Measurements from ENCODE around the gene ACADVL. TPM values are rescaled to one million over a fixed set of nuclear protein-coding genes. Genes with fewer than 3 reads are reported as not detected.

ACADVL gene
- total RNA-seq, 1 donor from 2014 or later: 215 TPM

- H3K27ac Mint-ChIP-seq (ENCODE audit: unreplicated experiment): no peak overlapping the region
- TF ChIP-seq CTCF (conservative IDR thresholded peaks at IDR 0.05): no peak
- H3K27me3 Mint-ChIP-seq (ENCODE audit: low read depth): peaks cover 5% of the 10 kb centered on the region
- H3K4me1 Mint-ChIP-seq: peaks cover 35% of the 10 kb centered on the region
- H3K4me3 Mint-ChIP-seq: peak overlapping the region; percentile 99
- no peaks in the 10 kb centered on the region for H3K9me3 Mint-ChIP-seq
- DNase-seq (ENCODE audit: low read depth, low spot score): no peak
- peaks cover 30% of the 10 kb centered on the region for H3K36me3 Mint-ChIP-seq (ENCODE audit: low read depth)
These were observed 12.4 kb downstream of the ACADVL start for GRCh38 chr17:7232114-7232513.

DNA sequence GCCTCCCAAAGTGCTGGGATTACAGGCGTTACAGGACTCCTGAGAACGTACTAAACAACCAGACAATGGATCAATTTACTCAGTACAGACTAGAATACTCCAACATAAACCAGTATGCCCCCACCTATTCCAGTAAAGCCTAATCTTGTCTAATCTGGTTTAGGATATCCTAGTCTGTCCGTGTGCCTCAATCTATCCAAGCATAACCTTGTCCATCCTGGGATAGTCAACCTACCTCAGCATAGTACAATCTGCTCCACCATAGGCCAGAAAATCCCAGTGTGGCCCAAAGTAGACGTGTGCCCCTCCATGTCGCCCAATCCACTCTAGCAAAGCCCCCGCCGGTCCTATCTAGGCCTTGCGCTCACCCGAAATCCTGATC is 14.0 kb downstream of the ACADVL start:
- Mint-ChIP-seq H3K27me3 (ENCODE audit: low read depth) (peaks cover 5% of the 10 kb centered on the region), H3K4me1 (peaks cover 39% of the 10 kb centered on the region), H3K9me3 (no peaks in the 10 kb centered on the region), H3K36me3 (ENCODE audit: low read depth) (peaks cover 28% of the 10 kb centered on the region), H3K4me3 (peak overlapping the region; percentile 99), H3K27ac (ENCODE audit: unreplicated experiment) (peak overlapping the region; percentile 99)
- DNase-seq (ENCODE audit: low read depth, low spot score): no peak
- TF ChIP-seq CTCF (conservative IDR thresholded peaks at IDR 0.05): no peak

GRCh38 chr17:7234083-7234951 is 14.6 kb downstream of the ACADVL start, which contains the start of gene DVL2:
TSS of gene DVL2 (minus strand) at chr17:7234517. CDS start at chr17:7234262, 255 bp downstream.
- DNase-seq (ENCODE audit: low read depth, low spot score): peak; percentile 87
- H3K9me3 Mint-ChIP-seq: no peaks in the 10 kb centered on the region
- peaks cover 5% of the 10 kb centered on the region for H3K27me3 Mint-ChIP-seq (ENCODE audit: low read depth)
- peak within 1 kb of the TSS; percentile 99 for H3K4me3 Mint-ChIP-seq
- H3K27ac Mint-ChIP-seq (ENCODE audit: unreplicated experiment): peak within 1 kb of the TSS; percentile 99
- H3K4me1 Mint-ChIP-seq: peaks cover 39% of the 10 kb centered on the region
- peaks cover 25% of the 10 kb centered on the region for H3K36me3 Mint-ChIP-seq (ENCODE audit: low read depth)
- no peak for TF ChIP-seq CTCF (conservative IDR thresholded peaks at IDR 0.05)

DNA sequence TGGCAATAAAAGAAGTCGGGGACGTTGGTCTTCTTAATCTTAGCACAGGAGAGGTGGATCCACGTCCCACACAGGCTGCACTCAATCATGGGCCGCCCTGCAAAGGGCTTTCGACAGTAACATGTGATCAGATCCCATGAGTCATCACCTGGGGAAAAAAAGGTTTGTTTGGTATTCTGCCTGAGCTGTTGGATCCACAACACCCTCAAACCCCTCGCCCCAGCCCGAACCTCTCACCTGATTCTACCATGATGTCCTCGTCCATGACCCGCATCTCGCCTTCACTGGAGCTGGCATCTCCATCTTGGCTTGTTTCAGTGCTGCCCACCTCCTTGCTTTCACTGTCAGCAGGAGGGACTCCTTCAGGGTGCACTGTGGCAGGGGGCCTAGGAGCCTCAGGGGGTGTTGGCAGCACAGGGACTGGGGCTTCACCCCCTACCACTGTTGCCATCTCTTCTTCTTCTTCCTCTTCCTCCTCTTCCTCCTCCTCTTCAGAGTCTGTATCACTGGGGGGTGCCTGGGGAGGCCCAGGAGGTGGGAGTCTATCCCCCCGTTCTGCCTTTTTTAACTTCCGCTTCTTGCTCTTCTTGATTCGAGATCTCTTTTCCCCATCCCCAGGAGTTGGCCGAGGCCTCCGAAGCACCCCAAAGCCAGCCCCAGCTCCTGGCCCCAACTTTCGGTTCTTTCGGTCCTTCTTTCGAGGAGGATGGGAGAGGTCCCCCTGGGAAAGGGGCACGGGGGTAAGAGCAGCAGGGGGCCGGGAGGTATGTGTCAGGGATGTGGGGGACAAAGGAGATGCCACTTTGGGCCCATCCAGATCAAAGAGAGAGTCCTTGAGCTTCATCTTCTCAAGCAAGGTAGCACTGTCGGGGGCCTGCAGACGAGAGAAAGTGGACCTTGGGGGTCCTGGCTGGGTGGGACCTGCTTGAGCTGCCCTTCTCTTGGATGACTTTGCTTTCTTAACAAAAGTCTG is 16.2 kb downstream of the ACADVL start:
- no peak for TF ChIP-seq CTCF (conservative IDR thresholded peaks at IDR 0.05)
- peak overlapping the region; percentile 99 for H3K4me3 Mint-ChIP-seq
- H3K27me3 Mint-ChIP-seq (ENCODE audit: low read depth): peaks cover 14% of the 10 kb centered on the region
- peaks cover 54% of the 10 kb centered on the region for H3K4me1 Mint-ChIP-seq
- no peak overlapping the region for H3K27ac Mint-ChIP-seq (ENCODE audit: unreplicated experiment)
- peaks cover 26% of the 10 kb centered on the region for H3K36me3 Mint-ChIP-seq (ENCODE audit: low read depth)
- DNase-seq (ENCODE audit: low read depth, low spot score): no peak
- no peaks in the 10 kb centered on the region for H3K9me3 Mint-ChIP-seq

DNA sequence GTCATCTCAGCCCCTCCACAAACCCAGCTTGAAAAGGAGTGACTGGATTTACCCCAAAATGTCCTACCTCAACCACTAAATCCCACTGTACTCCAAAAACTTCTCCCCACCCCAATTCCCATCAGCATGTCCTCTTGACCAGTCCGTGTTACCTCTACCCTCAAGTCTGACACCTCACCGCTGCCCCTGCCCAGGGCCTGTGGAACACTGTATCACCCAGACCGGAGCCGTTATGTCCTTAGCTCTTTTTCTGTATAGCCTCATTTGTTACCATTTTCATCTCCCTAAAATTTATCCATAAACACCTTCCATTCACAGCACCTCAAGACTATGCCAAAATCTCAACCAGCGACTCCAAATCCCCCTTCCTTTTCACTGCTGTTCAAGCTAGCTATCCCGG is 17.1 kb downstream of the ACADVL start:
- H3K27ac Mint-ChIP-seq (ENCODE audit: unreplicated experiment): no peak overlapping the region

More for the DNA sequence above, 17.1 kb downstream of the ACADVL start:
- no peak for DNase-seq (ENCODE audit: low read depth, low spot score)
- Mint-ChIP-seq H3K27me3 (ENCODE audit: low read depth) (peaks cover 17% of the 10 kb centered on the region), H3K4me3 (peak overlapping the region; percentile 99), H3K36me3 (ENCODE audit: low read depth) (peaks cover 29% of the 10 kb centered on the region), H3K4me1 (peaks cover 61% of the 10 kb centered on the region), H3K9me3 (no peaks in the 10 kb centered on the region)
- TF ChIP-seq CTCF (conservative IDR thresholded peaks at IDR 0.05): no peak

Measured in neural crest cell (in vitro differentiated cells).